H1 (cell line): ENCODE data around the gene TOMM5. TPM values are rescaled to one million over a fixed set of nuclear protein-coding genes. Genes with fewer than 3 reads are reported as not detected.

Source experiments
- BACH1 ChIP-seq: IDR thresholded peaks from 2 replicates; pipeline ENCODE4 v1.6.1; 2012; ENCODE audit warnings: low read length, improper control_type of control experiment
- CBX8 ChIP-seq: fragments of 300-800, 300-1000 bp; sonication (generic); IDR thresholded peaks from 2 replicates; pipeline ENCODE4 v1.7.1; 2016; ENCODE audit warnings: low read depth, low read length, borderline replicate concordance
- RAD21 ChIP-seq, 2 experiments: IDR thresholded peaks in 1 of 2; conservative IDR thresholded peaks in 1 of 2; 2 replicates each; pipeline ENCODE4 v1.6.1; 2011; ENCODE audit warnings: low read depth in 2 of 2, low read length in 2 of 2, improper control_type of control experiment in 1 of 2, inconsistent platforms in 1 of 2, mild to moderate bottlenecking in 1 of 2, moderate library complexity in 1 of 2
- polyA plus RNA-seq, 7 experiments: library from polyadenylated mRNA; depleted of rRNA in 3 of 7; stranded (reverse) in 5 of 7; unstranded in 2 of 7; fragments of >200 nt in 5 of 7; fragments of 200-250 nt in 2 of 7; gene quantifications; 1 replicate in 5 of 7; 2 replicates in 1 of 7; 4 replicates in 1 of 7; pipeline versions ENCODE4 v1.2.1 to v1.2.3, GENCODE V29; 2011 to 2013; ENCODE audit warnings: missing spikeins in 2 of 7, mixed read lengths in 2 of 7
- total RNA-seq: library from RNA; stranded (reverse); fragmentation: NEBNext Ultra II Directional; extraction: Animal tissue kit (Norgen Biotek cat#: 25700); gene quantifications from 2 replicates; pipeline ENCODE4 v1.2.1, GENCODE V29; 2021

The TOMM5 gene
- total and polyA plus RNA-seq, 2 of the 8 experiments (the other 6 are each of a cell fraction or from before 2014, with no cell fraction given): 171 to 174 TPM

DNA sequence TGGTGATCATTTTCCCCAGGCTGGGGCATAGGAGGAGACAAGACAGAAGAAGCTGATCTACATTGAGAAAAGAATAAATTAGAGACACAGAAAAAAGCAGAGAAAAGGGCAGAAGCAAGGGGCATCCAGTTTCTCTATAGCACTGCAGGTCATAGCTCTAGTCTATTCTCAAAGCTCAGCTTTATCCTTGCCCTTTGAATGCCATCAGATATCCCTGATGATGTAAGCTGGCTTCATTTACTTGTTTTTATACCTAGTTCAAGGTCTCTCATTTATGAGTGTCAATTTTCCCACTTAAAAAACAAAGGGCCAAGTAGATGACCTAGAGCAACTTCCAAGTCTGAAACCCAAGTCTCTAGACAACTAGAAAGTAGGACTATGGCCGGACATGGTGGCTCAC is 48.9 kb downstream of the TOMM5 start (continued):
- TF ChIP-seq RAD21 (IDR thresholded peaks at IDR 0.05 in 1 of 2, conservative IDR thresholded peaks at IDR 0.05 in 1 of 2; ENCODE audit: low read depth in 2 of 2, low read length in 2 of 2) (no peak), CBX8 (no peak), BACH1 (no peak)
